Gastroesophageal sphincter (tissue), 3 donors: ENCODE measurements around the gene MSLN.

ENCODE experiments used
- CTCF ChIP-seq, 4 experiments: fragments of 200-600 bp in 2 of 4; fragments of 450-650 bp in 2 of 4; sonication (generic) in 1 of 4; IDR thresholded peaks; one replicate each; pipeline ENCODE4 v1.5.1; 2017 to 2019; ENCODE audit warnings: antibody characterized with exemption in 4 of 4, mild to moderate bottlenecking in 2 of 4, moderate library complexity in 2 of 4
- EP300 ChIP-seq: sonication (generic); formaldehyde crosslinking; IDR thresholded peaks from one replicate; pipeline ENCODE4 v1.6.1; 2017; ENCODE audit warnings: antibody characterized with exemption, mild to moderate bottlenecking
- POLR2A ChIP-seq, 2 donors: fragments of 450-650 bp; IDR thresholded peaks; one replicate each; pipeline ENCODE4 v1.6.1; 2017; ENCODE audit warnings: antibody characterized with exemption in 2 of 2, mild to moderate bottlenecking in 2 of 2, moderate library complexity in 1 of 2

GRCh38 chr16:799948-800833 is 39.7 kb downstream of the MSLN start, which contains the start of gene GNG13:
- no peak for TF ChIP-seq CTCF (IDR thresholded peaks at IDR 0.05)
- TF ChIP-seq EP300: no peak
- no peak for TF ChIP-seq POLR2A (IDR thresholded peaks at IDR 0.05)
